Uterus (tissue), 4 donors: ENCODE results near the gene PRSS58. TPM values are rescaled to one million over a fixed set of nuclear protein-coding genes. Genes with fewer than 3 reads are reported as not detected.

Experiments used
- DNase-seq, 2 donors: peaks; one replicate each; pipeline ENCODE4 v3.0.0-alpha.2; 2019 to 2020
- H3K27ac ChIP-seq, 2 donors: fragments of 200-600 bp; sonication (generic); 1 replicate in 1 of 2; 2 replicates in 1 of 2; pipeline ENCODE4 v1.5.1; 2016 to 2018
- H3K27me3 ChIP-seq, 2 donors: fragments of 200-600 bp; sonication (generic); one replicate each; pipeline ENCODE4 v1.5.1; 2018 to 2019; ENCODE audit warnings: control low read depth in 1 of 2
- H3K36me3 ChIP-seq, 2 donors: fragments of 200-600 bp; sonication (generic); one replicate each; pipeline ENCODE4 v1.5.1; 2019; ENCODE audit warnings: control low read depth in 1 of 2
- H3K4me1 ChIP-seq, 2 donors: fragments of 200-600 bp; sonication (generic); one replicate each; pipeline ENCODE4 v1.5.1; 2018 to 2019; ENCODE audit warnings: control low read depth in 1 of 2
- H3K4me3 ChIP-seq, 2 donors: fragments of 200-600 bp; sonication (generic); 1 replicate in 1 of 2; 2 replicates in 1 of 2; pipeline ENCODE4 v1.5.1; 2018 to 2019; ENCODE audit warnings: mild to moderate bottlenecking in 1 of 2
- H3K9me3 ChIP-seq, 2 donors: fragments of 200-600 bp; sonication (generic); one replicate each; pipeline ENCODE4 v1.5.1; 2019; ENCODE audit warnings: control low read depth in 1 of 2
- CTCF ChIP-seq, 4 experiments: fragments of 200-600 bp in 2 of 4; fragments of 450-650 bp in 2 of 4; sonication (generic) in 2 of 4; IDR thresholded peaks; one replicate each; pipeline ENCODE4 v1.5.1; 2016 to 2019; ENCODE audit warnings: antibody characterized with exemption in 4 of 4, mild to moderate bottlenecking in 2 of 4, moderate library complexity in 1 of 4
- POLR2A ChIP-seq, 2 donors: fragments of 450-650 bp; IDR thresholded peaks; one replicate each; pipeline ENCODE4 v1.6.1; 2016; ENCODE audit warnings: antibody characterized with exemption in 2 of 2, mild to moderate bottlenecking in 1 of 2, moderate library complexity in 1 of 2
- intact Hi-C: fragments of 100-400 bp; cut with DNase I; formaldehyde crosslinking; loops from one replicate; pipeline ENCODE4 v1.15.1; 2023; ENCODE audit warnings: low total_unique reads
- small RNA-seq: library from RNA; depleted of rRNA; stranded (forward); fragments of <200 nt; gene quantifications from one replicate; pipeline ENCODE3, GENCODE V24; 2016
- total RNA-seq, 4 donors: library from RNA; depleted of rRNA in 3 of 4; stranded (reverse); fragments of >200 nt in 3 of 4; gene quantifications; one replicate each; pipeline versions ENCODE4 v1.1.0 to v1.2.4, GENCODE V29; 2014 to 2023
- donor health status: DM: yes; HTN: yes; CAD: no.

The PRSS58 gene
- total RNA-seq, 4 donors from 2014 or later = not detected

DNA sequence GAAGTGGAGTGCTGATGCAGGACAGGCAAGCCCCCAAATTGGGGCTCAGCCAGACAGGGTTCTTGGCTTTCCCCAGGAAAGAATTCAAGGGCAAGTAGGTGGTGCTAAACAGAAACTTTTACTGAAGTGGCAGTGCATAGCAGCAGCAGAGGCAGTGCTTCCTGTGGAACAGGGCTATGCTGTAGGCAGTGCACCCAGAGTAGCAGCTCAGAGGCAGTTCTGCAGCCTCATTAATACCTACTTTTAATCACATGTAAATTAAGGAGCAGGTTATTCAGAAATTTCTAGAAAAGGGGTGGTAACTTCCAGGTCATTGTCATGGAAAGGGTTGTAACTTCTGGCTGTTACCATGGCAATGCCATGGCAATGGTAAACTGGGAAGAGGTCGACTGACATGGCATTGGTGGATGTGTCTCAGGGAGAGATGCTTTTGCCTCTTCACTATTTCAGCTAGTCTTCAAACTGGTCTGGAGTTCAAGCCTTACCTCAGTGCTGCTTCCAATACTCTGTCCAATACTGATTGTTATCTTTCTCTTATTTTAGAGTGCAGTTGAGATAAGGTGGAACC, 29.2 kb downstream of the PRSS58 start:
- H3K27me3 ChIP-seq = no peaks in the 10 kb centered on the region
- no peaks in the 10 kb centered on the region for H3K9me3 ChIP-seq
- H3K27ac ChIP-seq = no peak overlapping the region
- H3K4me3 ChIP-seq = no peak overlapping the region
- no peaks in the 10 kb centered on the region for H3K4me1 ChIP-seq
- DNase-seq = no peak
- intact Hi-C loops = no loop called here
- H3K36me3 ChIP-seq = no peaks in the 10 kb centered on the region
- no peak for TF ChIP-seq CTCF (IDR thresholded peaks at IDR 0.05)
- TF ChIP-seq POLR2A (IDR thresholded peaks at IDR 0.05) = no peak

Small RNA genes within 50 kb of the gene (small RNA-seq; reads per million reads assigned to genes)
- not detected for gene TRBV1

Other genes with a start within 250 kb of the PRSS58 start
- gene MGAM2, start 146.3 kb downstream of the PRSS58 start, total RNA-seq = under 1 TPM in 3 of 4 donors, not detected in 1; under 0.01 to 0.12 (median 0.07) TPM